ENCODE data around the gene DAB2IP.

- TF ChIP-seq POLR2A (IDR thresholded peaks at IDR 0.05) = no peak
- peak in 5 of 7 experiments; percentile 51 to 74 (median 69) for TF ChIP-seq CTCF (IDR thresholded peaks at IDR 0.05)
- TF ChIP-seq EP300 (IDR thresholded peaks at IDR 0.05) = no peak
- TF ChIP-seq POLR2AphosphoS5 (IDR thresholded peaks at IDR 0.05) = no peak
Observed at GRCh38 chr9:121684381-121685145, 33.1 kb downstream of the DAB2IP start.

All from stomach (tissue), 4 donors.